B cell (primary cell): ENCODE measurements around the gene POLR3K.

Experiments used
- EZH2 ChIP-seq: IDR thresholded peaks from 2 replicates; pipeline ENCODE4 v1.6.1; 2012; ENCODE audit warnings: borderline replicate concordance, low read depth, mild to moderate bottlenecking, moderate library complexity, low read length; ENCODE audit not compliant: insufficient read depth, poor library complexity, severe bottlenecking
- TF ChIP-seq, protein P1 (sequence below): fragments of 200-600 bp; IDR thresholded peaks from one replicate; pipeline ENCODE4 v1.8.0; 2022; ENCODE audit warnings: antibody characterized with exemption, mild to moderate bottlenecking

- TF ChIP-seq EZH2 = no peak
- TF ChIP-seq, protein P1, sequence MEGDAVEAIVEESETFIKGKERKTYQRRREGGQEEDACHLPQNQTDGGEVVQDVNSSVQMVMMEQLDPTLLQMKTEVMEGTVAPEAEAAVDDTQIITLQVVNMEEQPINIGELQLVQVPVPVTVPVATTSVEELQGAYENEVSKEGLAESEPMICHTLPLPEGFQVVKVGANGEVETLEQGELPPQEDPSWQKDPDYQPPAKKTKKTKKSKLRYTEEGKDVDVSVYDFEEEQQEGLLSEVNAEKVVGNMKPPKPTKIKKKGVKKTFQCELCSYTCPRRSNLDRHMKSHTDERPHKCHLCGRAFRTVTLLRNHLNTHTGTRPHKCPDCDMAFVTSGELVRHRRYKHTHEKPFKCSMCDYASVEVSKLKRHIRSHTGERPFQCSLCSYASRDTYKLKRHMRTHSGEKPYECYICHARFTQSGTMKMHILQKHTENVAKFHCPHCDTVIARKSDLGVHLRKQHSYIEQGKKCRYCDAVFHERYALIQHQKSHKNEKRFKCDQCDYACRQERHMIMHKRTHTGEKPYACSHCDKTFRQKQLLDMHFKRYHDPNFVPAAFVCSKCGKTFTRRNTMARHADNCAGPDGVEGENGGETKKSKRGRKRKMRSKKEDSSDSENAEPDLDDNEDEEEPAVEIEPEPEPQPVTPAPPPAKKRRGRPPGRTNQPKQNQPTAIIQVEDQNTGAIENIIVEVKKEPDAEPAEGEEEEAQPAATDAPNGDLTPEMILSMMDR = no peak
Observed at GRCh38 chr16:67884-68789, 14.7 kb upstream of the POLR3K start.
